Pancreas (tissue), 10 donors: ENCODE results near the gene LEUTX. TPM values are rescaled to one million over a fixed set of nuclear protein-coding genes. Genes with fewer than 3 reads are reported as not detected.
A peak's percentile ranks its signal among the peaks of the same experiment; 100 is the strongest.

ENCODE experiments used
- ATAC-seq, 4 donors: fragments of 200-7000 bp; cut with Tn5 transposase; one replicate each; pipeline versions ENCODE4 v1.8.0 to v1.9.1; 2020; ENCODE audit warnings: mild to moderate bottlenecking in 4 of 4, moderate library complexity in 4 of 4
- DNase-seq, 6 donors: peaks; one replicate each; pipeline ENCODE4 v3.0.0-alpha.2; 2020
- FAIRE-seq: peaks from 2 replicates; lab custom pipeline; 2012; peaks lifted over from hg19 to GRCh38; lab: Jason Lieb, UNC
- H3K27ac ChIP-seq, 4 donors: fragments of 200-600 bp; sonication (generic); 1 replicate in 3 of 4; 2 replicates in 1 of 4; pipeline versions ENCODE4 v1.5.0 to v1.8.0; 2020
- H3K27me3 ChIP-seq, 4 donors: fragments of 200-600 bp; one replicate each; pipeline ENCODE4 v1.8.0; 2021
- H3K36me3 ChIP-seq, 3 donors: fragments of 200-600 bp; sonication (generic) in 1 of 3; one replicate each; pipeline versions ENCODE4 v1.5.0 to v1.8.0; 2020 to 2021
- H3K4me1 ChIP-seq, 3 donors: fragments of 200-600 bp; one replicate each; pipeline ENCODE4 v1.8.0; 2021
- H3K4me3 ChIP-seq, 4 donors: fragments of 200-600 bp; sonication (generic) in 2 of 4; one replicate each; pipeline versions ENCODE4 v1.5.0 to v1.8.0; 2020 to 2021
- H3K9me3 ChIP-seq, 4 donors: fragments of 200-600 bp; one replicate each; pipeline ENCODE4 v1.8.0; 2021
- CTCF ChIP-seq, 4 donors: fragments of 200-600 bp; sonication (generic) in 3 of 4; IDR thresholded peaks; one replicate each; pipeline versions ENCODE4 v1.5.0 to v1.8.0; 2021; ENCODE audit warnings: antibody characterized with exemption in 4 of 4
- WGBS, 2 donors: extraction: QIAGEN DNeasy Blood & Tissue Kit; methylation state at CpG; one replicate each; pipeline ENCODE4 v1.1.7; 2013; 5-methylcytosine and 5-hydroxymethylcytosine counted together
- intact Hi-C, 3 donors: fragments of 100-400 bp; cut with DNase I; formaldehyde crosslinking; loops; one replicate each; pipeline versions ENCODE4 v1.11.1 to v1.14.2; 2022
- polyA plus RNA-seq, 2 donors: library from polyadenylated mRNA; stranded (reverse); fragments of 200-250 nt; gene quantifications; one replicate each; pipeline ENCODE4 v1.2.3, GENCODE V29; 2013
- total RNA-seq, 6 donors: library from RNA; stranded (reverse); fragmentation: NEBNext Ultra II Directional in 4 of 6; extraction: Animal tissue kit (Norgen Biotek cat#: 25700) in 4 of 6; gene quantifications; one replicate each; pipeline versions ENCODE4 v1.2.1 to v1.2.4, GENCODE V29; 2021 to 2023
- donor health status: healthy with polysubstance abuse.
- donor health status: DM: no; HTN: no; CAD: no; lungs with moderate emphysema.
- donor health status: DM: no; HTN: no; CAD: no.
- donor health status: control.
- donor health status: control.
- donor health status: Bipolar disorder and iron deficiency.
- donor health status: DM: yes; HTN: yes; CAD: no.
- donor health status: DM: no; HTN: no; CAD: no.
- donor health status: DM: no; HTN: no; CAD: no.
- donor health status: DM: yes; HTN: yes; CAD: no.

The LEUTX gene
- total and polyA plus RNA-seq, 8 donors: not detected

- no peaks in the 10 kb centered on the region for H3K4me1 ChIP-seq
- TF ChIP-seq CTCF (IDR thresholded peaks at IDR 0.05): no peak
- ATAC-seq (no peak), FAIRE-seq (no peak), DNase-seq (no peak)
- intact Hi-C loops: no loop called here
- H3K27ac ChIP-seq: no peak overlapping the region
- H3K4me3 ChIP-seq: no peak overlapping the region
- no peaks in the 10 kb centered on the region for H3K27me3 ChIP-seq
- no peaks in the 10 kb centered on the region for H3K9me3 ChIP-seq
- H3K36me3 ChIP-seq: no peaks in the 10 kb centered on the region
- 76% methylated on average over 8 of the region's 8 CpGs for WGBS, 2 donors
These were observed 10.3 kb upstream of the LEUTX start for GRCh38 chr19:39768334-39768733.

- no peaks in the 10 kb centered on the region for H3K27me3 ChIP-seq
- no peaks in the 10 kb centered on the region for H3K4me1 ChIP-seq
- ATAC-seq (no peak), FAIRE-seq (no peak), DNase-seq (no peak)
- intact Hi-C loops: no loop called here
- no peak for TF ChIP-seq CTCF (IDR thresholded peaks at IDR 0.05)
- no peaks in the 10 kb centered on the region for H3K36me3 ChIP-seq
- WGBS, 2 donors: 52% methylated on average over 4 of the region's 4 CpGs
- no peaks in the 10 kb centered on the region for H3K9me3 ChIP-seq
- no peak overlapping the region for H3K27ac ChIP-seq
- H3K4me3 ChIP-seq: no peak overlapping the region
These were observed 9.9 kb upstream of the LEUTX start for GRCh38 chr19:39768786-39769185.

- ATAC-seq (no peak), DNase-seq (no peak), FAIRE-seq (no peak)
- Histone ChIP-seq H3K27me3 (peaks cover 0 to 3% (median 0%) of the 10 kb centered on the region in 4 donors), H3K4me3 (no peak overlapping the region), H3K4me1 (no peaks in the 10 kb centered on the region), H3K36me3 (no peaks in the 10 kb centered on the region), H3K27ac (no peak overlapping the region), H3K9me3 (no peaks in the 10 kb centered on the region)
- WGBS, 2 donors: 77 to 89% methylated on average over 3 of the region's 3 CpGs
- intact Hi-C loops: no loop called here
- no peak for TF ChIP-seq CTCF (IDR thresholded peaks at IDR 0.05)
These were observed 2.2 kb downstream of the LEUTX start for GRCh38 chr19:39780894-39781293.

GRCh38 chr19:39788244-39788643 lies 9.6 kb downstream of the LEUTX start:
- Histone ChIP-seq H3K4me3 (no peak overlapping the region), H3K27ac (no peak overlapping the region), H3K27me3 (peaks cover 0 to 6% (median 0%) of the 10 kb centered on the region in 4 donors), H3K36me3 (no peaks in the 10 kb centered on the region), H3K4me1 (no peaks in the 10 kb centered on the region), H3K9me3 (no peaks in the 10 kb centered on the region)
- FAIRE-seq (no peak), ATAC-seq (no peak), DNase-seq (no peak)
- no peak for TF ChIP-seq CTCF (IDR thresholded peaks at IDR 0.05)
- intact Hi-C loops: no loop called here

GRCh38 chr19:39792999-39793546 lies 14.4 kb downstream of the LEUTX start:
- no peaks in the 10 kb centered on the region for H3K4me1 ChIP-seq
- FAIRE-seq: no peak
- WGBS, 2 donors: 0 to 1% methylated on average over 17 of the region's 17 CpGs
- no peak overlapping the region for H3K27ac ChIP-seq
- no peaks in the 10 kb centered on the region for H3K36me3 ChIP-seq
- ATAC-seq: peak; percentile 96 to 99 (median 99)
- peak; percentile 64 to 85 (median 73) for TF ChIP-seq CTCF (IDR thresholded peaks at IDR 0.05)
- H3K9me3 ChIP-seq: no peaks in the 10 kb centered on the region
- DNase-seq: peak; percentile 49 to 88 (median 70)
- intact Hi-C loops: loop anchor here in 1 of 3 donors (5.0 kb wide), 1 partner anchor 49 kb away; no protein-coding TSS in a partner anchor
- peaks cover 0 to 3% (median 0%) of the 10 kb centered on the region in 4 donors for H3K27me3 ChIP-seq
- peak overlapping the region in 2 of 4 donors; percentile 29 to 46 for H3K4me3 ChIP-seq
